ENCODE results near the gene APOB.

GRCh38 chr2:21017748-21018276 is 26.1 kb downstream of the APOB start:
- no peak for TF ChIP-seq CTCF (IDR thresholded peaks at IDR 0.05)
- TF ChIP-seq POLR2A (IDR thresholded peaks at IDR 0.05), result no peak
- no peak for TF ChIP-seq EP300 (IDR thresholded peaks at IDR 0.05)
